H1 (cell line): Measurements from ENCODE around the gene PCCA. TPM values are rescaled to one million over a fixed set of nuclear protein-coding genes. Genes with fewer than 3 reads are reported as not detected.

Experiments used
- CTCF ChIA-PET: fragments of 300-600 bp; sonication (Branson Sonifier 250); formaldehyde crosslinking; loops from one replicate; lab custom pipeline; 2021; ENCODE audit not compliant: partially characterized antibody; lab: Charles Lee
- POLR2A ChIA-PET: fragments of 300-600 bp; sonication (Branson Sonifier 250); formaldehyde crosslinking; loops from one replicate; lab custom pipeline; 2021; ENCODE audit warnings: inconsistent platforms; ENCODE audit not compliant: partially characterized antibody; lab: Charles Lee
- DNase-seq, 2 experiments: peaks; one replicate each; pipeline versions ENCODE4 v3.0.0 to v3.0.0-alpha.2; 2010 to 2022; ENCODE audit warnings: low spot score in 2 of 2, low read depth in 1 of 2, mixed read lengths in 1 of 2
- FAIRE-seq: peaks from 2 replicates; lab custom pipeline; 2011; peaks lifted over from hg19 to GRCh38; lab: Jason Lieb, UNC
- H2AFZ ChIP-seq: 2 replicates; pipeline ENCODE4 v1.8.1; 2012; ENCODE audit warnings: low read length, inconsistent platforms
- H2AK5ac ChIP-seq: 2 replicates; pipeline ENCODE4 v1.6.1; 2013; ENCODE audit warnings: low read depth, low read length
- H2BK120ac ChIP-seq: replicated peaks from 2 replicates; pipeline ENCODE3; 2013; ENCODE audit warnings: low read depth, low read length, inconsistent platforms
- H2BK12ac ChIP-seq: 2 replicates; pipeline ENCODE4 v1.6.1; 2013; ENCODE audit warnings: low read depth, low read length
- H2BK15ac ChIP-seq: 2 replicates; pipeline ENCODE4 v1.6.1; 2013; ENCODE audit warnings: low read length
- H2BK20ac ChIP-seq: 2 replicates; pipeline ENCODE4 v1.6.1; 2013; ENCODE audit warnings: low read length
- H2BK5ac ChIP-seq: 2 replicates; pipeline ENCODE4 v1.6.1; 2013; ENCODE audit warnings: low read depth, low read length
- H3K14ac ChIP-seq: 2 replicates; pipeline ENCODE4 v1.6.1; 2013; ENCODE audit warnings: inconsistent platforms; ENCODE audit not compliant: insufficient read length
- H3K18ac ChIP-seq: 2 replicates; pipeline ENCODE4 v1.6.1; 2013; ENCODE audit warnings: low read length; ENCODE audit errors: extremely low read depth
- H3K23ac ChIP-seq: 2 replicates; pipeline ENCODE4 v1.6.1; 2013; ENCODE audit warnings: inconsistent platforms; ENCODE audit not compliant: insufficient read length
- H3K23me2 ChIP-seq: 2 replicates; pipeline ENCODE4 v1.6.1; 2013; ENCODE audit warnings: low read depth, low read length
- H3K27ac ChIP-seq: 2 replicates; pipeline ENCODE4 v1.6.1; 2011; ENCODE audit warnings: low read depth, low read length, inconsistent platforms
- H3K27me3 ChIP-seq, 4 experiments: replicated peaks in 1 of 4; 1 replicate in 1 of 4; 2 replicates in 3 of 4; pipeline versions ENCODE4 v1.6.1 to v1.8.1; 2011 to 2013; ENCODE audit warnings: low read length in 3 of 4, mild to moderate bottlenecking in 3 of 4, inconsistent platforms in 2 of 4, mixed read lengths in 2 of 4, moderate library complexity in 1 of 4; ENCODE audit not compliant: control insufficient read depth in 3 of 4, insufficient read depth in 3 of 4; ENCODE audit errors: extremely low read depth in 1 of 4
- H3K36me3 ChIP-seq, 4 experiments: 2 replicates each; pipeline versions ENCODE4 v1.6.1 to v1.8.1; 2011 to 2013; ENCODE audit warnings: mild to moderate bottlenecking in 4 of 4, low read length in 3 of 4, moderate library complexity in 2 of 4, control low read depth in 1 of 4, inconsistent platforms in 1 of 4; ENCODE audit not compliant: insufficient read depth in 4 of 4, control insufficient read depth in 2 of 4
- H3K4ac ChIP-seq: replicated peaks from 2 replicates; pipeline ENCODE3; 2013; ENCODE audit warnings: low read length, low read depth, mixed read lengths, inconsistent platforms; ENCODE audit not compliant: insufficient read length
- H3K4me1 ChIP-seq, 4 experiments: replicated peaks in 1 of 4; 1 replicate in 1 of 4; 2 replicates in 3 of 4; pipeline versions ENCODE4 v1.6.1 to v1.8.1; 2011 to 2013; ENCODE audit warnings: low read length in 3 of 4, inconsistent platforms in 2 of 4, mixed read lengths in 1 of 4; ENCODE audit not compliant: insufficient read depth in 4 of 4, control insufficient read depth in 3 of 4
- H3K4me2 ChIP-seq, 2 experiments: 2 replicates each; pipeline versions ENCODE4 v1.6.1 to v1.8.1; 2011 to 2013; ENCODE audit warnings: low read depth in 2 of 2, low read length in 2 of 2, control low read depth in 1 of 2, inconsistent platforms in 1 of 2, mild to moderate bottlenecking in 1 of 2; ENCODE audit not compliant: insufficient read depth in 1 of 2
- H3K4me3 ChIP-seq, 4 experiments: fragments of 200-600, 300-600 bp in 1 of 4; sonication (generic), shearing (Covaris generic), sonication (Bioruptor Twin) in 1 of 4; 2 replicates each; pipeline versions ENCODE4 v1.5.1 to v1.8.1; 2011 to 2016; ENCODE audit warnings: low read length in 4 of 4, low read depth in 3 of 4, control low read depth in 2 of 4, inconsistent platforms in 2 of 4, mild to moderate bottlenecking in 2 of 4, mixed read lengths in 1 of 4, moderate library complexity in 1 of 4; ENCODE audit not compliant: insufficient read depth in 2 of 4; ENCODE audit errors: extremely low read depth in 1 of 4
- H3K56ac ChIP-seq: replicated peaks from 2 replicates; pipeline ENCODE3; 2013; ENCODE audit warnings: low read depth, mild to moderate bottlenecking, mixed read lengths, low read length, inconsistent platforms; ENCODE audit not compliant: insufficient read length
- H3K79me1 ChIP-seq: 2 replicates; pipeline ENCODE4 v1.6.1; 2013; ENCODE audit warnings: low read depth, low read length, control low read depth
- H3K79me2 ChIP-seq, 2 experiments: 2 replicates each; pipeline versions ENCODE4 v1.6.1 to v1.8.1; 2012 to 2013; ENCODE audit warnings: low read length in 2 of 2, mild to moderate bottlenecking in 2 of 2, inconsistent platforms in 1 of 2; ENCODE audit not compliant: insufficient read depth in 2 of 2, control insufficient read depth in 1 of 2
- H3K9ac ChIP-seq, 4 experiments: replicated peaks in 1 of 4; 1 replicate in 1 of 4; 2 replicates in 3 of 4; pipeline versions ENCODE4 v1.6.1 to v1.8.1; 2011 to 2013; ENCODE audit warnings: low read depth in 3 of 4, low read length in 3 of 4, control low read depth in 2 of 4, mild to moderate bottlenecking in 2 of 4, moderate library complexity in 2 of 4, inconsistent platforms in 1 of 4; ENCODE audit errors: extremely low read depth in 1 of 4
- H3K9me3 ChIP-seq, 2 experiments: 2 replicates each; pipeline versions ENCODE4 v1.6.1 to v1.8.1; 2012 to 2013; ENCODE audit warnings: mild to moderate bottlenecking in 2 of 2, moderate library complexity in 2 of 2, control low read depth in 1 of 2, inconsistent platforms in 1 of 2, low read depth in 1 of 2, low read length in 1 of 2, mixed read lengths in 1 of 2; ENCODE audit not compliant: insufficient read depth in 2 of 2
- H4K20me1 ChIP-seq, 2 experiments: replicated peaks in 1 of 2; 2 replicates each; pipeline versions ENCODE3 to v1.8.1; 2011 to 2013; ENCODE audit warnings: inconsistent platforms in 2 of 2, low read length in 2 of 2, mild to moderate bottlenecking in 1 of 2; ENCODE audit not compliant: insufficient read depth in 2 of 2, control insufficient read depth in 1 of 2
- H4K5ac ChIP-seq: 2 replicates; pipeline ENCODE4 v1.6.1; 2013; ENCODE audit warnings: low read length, low read depth, mixed read lengths, inconsistent platforms; ENCODE audit not compliant: insufficient read length
- H4K8ac ChIP-seq: 2 replicates; pipeline ENCODE4 v1.8.0; 2013; ENCODE audit warnings: mild to moderate bottlenecking, moderate library complexity, low read length, inconsistent platforms; ENCODE audit not compliant: insufficient read depth; ENCODE audit errors: extremely low read depth
- H4K91ac ChIP-seq: replicated peaks from 2 replicates; pipeline ENCODE3; 2013; ENCODE audit warnings: low read length, mixed read lengths, inconsistent platforms; ENCODE audit not compliant: insufficient read length
- CREB1 ChIP-seq: IDR thresholded peaks from 2 replicates; pipeline ENCODE4 v1.6.1; 2012; ENCODE audit warnings: inconsistent platforms
- GTF2F1 ChIP-seq: IDR thresholded peaks from 2 replicates; pipeline ENCODE4 v1.6.1; 2012; ENCODE audit warnings: low read depth, low read length, improper control_type of control experiment, borderline replicate concordance
- MAX ChIP-seq: IDR thresholded peaks from 2 replicates; pipeline ENCODE4 v1.6.1; 2012; ENCODE audit warnings: inconsistent platforms
- POLR2A ChIP-seq, 2 experiments: IDR thresholded peaks; 1 replicate in 1 of 2; 2 replicates in 1 of 2; pipeline ENCODE4 v1.6.1; 2011; ENCODE audit warnings: low read depth in 2 of 2, low read length in 2 of 2, mild to moderate bottlenecking in 2 of 2; ENCODE audit errors: control extremely low read depth in 1 of 2
- RXRA ChIP-seq: IDR thresholded peaks from 2 replicates; pipeline ENCODE4 v1.6.1; 2011; ENCODE audit warnings: low read depth, mild to moderate bottlenecking, low read length, moderate library complexity; ENCODE audit not compliant: insufficient read depth
- SRF ChIP-seq: IDR thresholded peaks from 2 replicates; pipeline ENCODE4 v1.6.1; 2011; ENCODE audit warnings: mild to moderate bottlenecking, low read depth, low read length, moderate library complexity
- YY1 ChIP-seq: IDR thresholded peaks from 2 replicates; pipeline ENCODE4 v1.6.1; 2011; ENCODE audit warnings: low read depth, mild to moderate bottlenecking, low read length
- WGBS, 2 experiments: shearing (Covaris generic) in 1 of 2; methylation state at CpG; one replicate each; pipeline versions ENCODE4 v1.1.6 to v1.1.7; 2013 to 2015; ENCODE audit warnings: low lambda C conversion rate in 2 of 2, mixed read lengths in 2 of 2, inconsistent platforms in 1 of 2, low coverage in 1 of 2, missing lambda C conversion rate in 1 of 2; ENCODE audit not compliant: insufficient replicate concordance in 2 of 2, insufficient coverage in 1 of 2, insufficient read length in 1 of 2; ENCODE audit errors: extremely low coverage in 1 of 2, missing lambda C conversion rate in 1 of 2; 5-methylcytosine and 5-hydroxymethylcytosine counted together
- polyA plus RNA-seq, 7 experiments: library from polyadenylated mRNA; depleted of rRNA in 3 of 7; stranded (reverse) in 5 of 7; unstranded in 2 of 7; fragments of >200 nt in 5 of 7; fragments of 200-250 nt in 2 of 7; gene quantifications; 1 replicate in 5 of 7; 2 replicates in 1 of 7; 4 replicates in 1 of 7; pipeline versions ENCODE4 v1.2.1 to v1.2.3, GENCODE V29; 2011 to 2013; ENCODE audit warnings: missing spikeins in 2 of 7, mixed read lengths in 2 of 7
- total RNA-seq: library from RNA; stranded (reverse); fragmentation: NEBNext Ultra II Directional; extraction: Animal tissue kit (Norgen Biotek cat#: 25700); gene quantifications from 2 replicates; pipeline ENCODE4 v1.2.1, GENCODE V29; 2021

Gene PCCA
- total and polyA plus RNA-seq, 2 of the 8 experiments (the other 6 are each of a cell fraction or from before 2014, with no cell fraction given), result 18.4 to 49.8 TPM

DNA sequence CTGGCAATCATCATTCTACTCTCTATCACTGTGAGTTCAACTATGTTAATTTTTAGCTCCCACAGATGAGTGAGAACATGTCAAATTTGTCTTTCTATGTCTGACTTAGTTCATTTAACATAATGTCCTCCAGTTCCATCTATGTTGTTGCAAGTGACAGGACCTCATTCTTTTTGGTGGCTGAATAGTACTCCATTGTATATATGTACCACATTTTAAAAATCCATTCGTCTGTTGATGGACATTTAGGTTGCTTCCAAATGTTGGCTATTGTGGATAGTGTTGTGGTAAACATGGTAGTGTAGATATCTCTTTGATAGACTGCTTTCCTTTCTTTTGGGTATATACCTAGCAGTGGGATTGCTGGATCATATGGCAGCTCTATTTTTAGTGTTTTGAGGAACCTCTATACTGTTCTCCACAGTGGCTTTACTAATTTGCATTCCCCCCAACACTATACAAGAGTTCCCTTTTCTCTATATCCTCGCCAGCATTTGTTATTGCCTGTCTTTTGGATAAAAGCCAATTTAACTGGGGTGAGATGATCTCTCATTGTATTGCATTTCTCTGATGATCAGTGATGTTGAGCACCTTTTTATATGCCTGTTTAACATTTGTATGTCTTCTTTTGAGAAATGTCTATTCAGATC, 124.1 kb downstream of the PCCA start:
- no peak overlapping the region for H3K18ac ChIP-seq
- CTCF ChIA-PET, result interaction anchor here (1.4 kb wide), 1 partner anchor 224 kb away, joined by 3 read pairs; no protein-coding TSS in a partner anchor
- no peak overlapping the region for H2BK120ac ChIP-seq

More for the DNA sequence above, 124.1 kb downstream of the PCCA start:
- no peak overlapping the region for H3K4me3 ChIP-seq
- H3K36me3 ChIP-seq, result peaks cover 0 to 7% (median 2%) of the 10 kb centered on the region in 4 experiments; a peak in 5 of 8 replicates
- no peak overlapping the region for H3K14ac ChIP-seq
- H2AFZ ChIP-seq, result no peak overlapping the region
- H3K23me2 ChIP-seq, result no peaks in the 10 kb centered on the region
- no peak overlapping the region for H3K9ac ChIP-seq
- no peak for FAIRE-seq
- no peak overlapping the region for H3K27ac ChIP-seq
- no peak for DNase-seq
- no peaks in the 10 kb centered on the region for H3K27me3 ChIP-seq
- no peak overlapping the region for H2BK5ac ChIP-seq
- H4K91ac ChIP-seq, result no peak overlapping the region
- peaks cover 0 to 4% of the 10 kb centered on the region in 2 experiments; a peak in 2 of 4 replicates for H3K79me2 ChIP-seq
- H4K8ac ChIP-seq, result no peak overlapping the region
- WGBS, 2 experiments, result 69% methylated on average over 2 of the region's 2 CpGs; no CpG with 5 or more reads in 1 of the 2 experiments
- no peak overlapping the region for H3K56ac ChIP-seq
- H3K79me1 ChIP-seq, result no peaks in the 10 kb centered on the region
- H4K5ac ChIP-seq, result no peak overlapping the region
- H4K20me1 ChIP-seq, result no peaks in the 10 kb centered on the region
- no peak overlapping the region for H2BK12ac ChIP-seq
- H2BK20ac ChIP-seq, result no peak overlapping the region
- no peak overlapping the region for H2AK5ac ChIP-seq
- no peak overlapping the region for H2BK15ac ChIP-seq
- no peak for TF ChIP-seq MAX
- no peak for TF ChIP-seq SRF
- TF ChIP-seq POLR2A (IDR thresholded peaks at IDR 0.05; ENCODE audit: control extremely low read depth in 1 of 2, low read depth in 2 of 2, low read length in 2 of 2), result no peak
- no peak for TF ChIP-seq YY1
- TF ChIP-seq RXRA, result no peak
- TF ChIP-seq GTF2F1, result no peak
- TF ChIP-seq CREB1, result no peak
- H3K23ac ChIP-seq, result no peak overlapping the region
- H3K4ac ChIP-seq, result no peak overlapping the region
- H3K4me1 ChIP-seq, result no peaks in the 10 kb centered on the region
- H3K9me3 ChIP-seq, result no peaks in the 10 kb centered on the region
- POLR2A ChIA-PET, result no interaction called here
- H3K4me2 ChIP-seq, result no peak overlapping the region
